GM12878 (cell line): ENCODE results near the gene ASMTL. TPM values are rescaled to one million over a fixed set of nuclear protein-coding genes. Genes with fewer than 3 reads are reported as not detected.

Experiments used
- polyA plus RNA-seq, 11 experiments: library from polyadenylated mRNA; depleted of rRNA in 4 of 11; unstranded in 6 of 11; stranded (reverse) in 5 of 11; fragments of >200 nt; fragmentation: Nextera tagmentation in 4 of 11; fragmentation: Illumina TruSeq in 1 of 11; extraction: Ambion mirVana in 4 of 11; extraction: Trizol in 1 of 11; gene quantifications; 1 replicate in 1 of 11; 2 replicates in 10 of 11; pipeline versions ENCODE4 v1.2.1 to v1.2.3, GENCODE V29; 2011 to 2016; ENCODE audit warnings: inconsistent platforms in 2 of 11, missing spikeins in 2 of 11, low read depth in 1 of 11
- total RNA-seq, 4 experiments: library from RNA; depleted of rRNA in 3 of 4; stranded (reverse); fragments of >200 nt in 3 of 4; fragmentation: Illumina TruSeq in 1 of 4; extraction: Trizol in 1 of 4; gene quantifications; 2 replicates each; pipeline versions ENCODE4 v1.2.1 to v1.2.3, GENCODE V29; 2013 to 2021

ASMTL gene
- total and polyA plus RNA-seq, 10 of the 15 experiments (the other 5 are each of a cell fraction or from before 2014, with no cell fraction given) = 1.6 to 51.9 (median 32.1) TPM

Other genes starting within 250 kb of the ASMTL start
- gene CRLF2, start 240.3 kb downstream of the ASMTL start, total RNA-seq (2014; rRNA removed) = 6.5 and 7.2 TPM in 2 replicates
- 4.9 and 5.1 TPM in 2 replicates for gene CRLF2, start 240.3 kb downstream of the ASMTL start, total RNA-seq (2014; rRNA removed; fragmentation: Illumina TruSeq; extraction: Trizol)
- gene CRLF2, start 240.3 kb downstream of the ASMTL start, total RNA-seq (2021) = 5.3 and 5.8 TPM in 2 replicates
- gene CRLF2, start 240.3 kb downstream of the ASMTL start, polyA plus RNA-seq (2011; rRNA removed) = 2.6 and 3.2 TPM in 2 replicates
- 4.1 and 4.3 TPM in 2 replicates for gene CRLF2, start 240.3 kb downstream of the ASMTL start, polyA plus RNA-seq (2014; fragmentation: Illumina TruSeq; extraction: Trizol)
- gene CRLF2, start 240.3 kb downstream of the ASMTL start, polyA plus RNA-seq (2014; fragmentation: Nextera tagmentation; extraction: Ambion mirVana) = 1 to 10 TPM; 2.7 to 3.0 TPM
- 6.4 and 6.8 TPM in 2 replicates for gene CRLF2, start 240.3 kb downstream of the ASMTL start, polyA plus RNA-seq (2014; rRNA removed)
- gene CRLF2, start 240.3 kb downstream of the ASMTL start, polyA plus RNA-seq (2016; fragmentation: Nextera tagmentation; extraction: Ambion mirVana) = 1 to 10 TPM; 3.9 to 5.1 TPM
- 0.40 TPM in 1 of 2 replicates, not detected in the other for gene CSF2RA, start 184.1 kb downstream of the ASMTL start, total RNA-seq (2014; rRNA removed)
- 0.31 and 0.46 TPM in 2 replicates for gene CSF2RA, start 184.1 kb downstream of the ASMTL start, total RNA-seq (2014; rRNA removed; fragmentation: Illumina TruSeq; extraction: Trizol)
- gene CSF2RA, start 184.1 kb downstream of the ASMTL start, total RNA-seq (2021) = 0.18 and 0.48 TPM in 2 replicates
- gene CSF2RA, start 184.1 kb downstream of the ASMTL start, polyA plus RNA-seq (2011; rRNA removed) = 0.16 TPM in 1 of 2 replicates, not detected in the other
- 0.21 and 1.4 TPM in 2 replicates for gene CSF2RA, start 184.1 kb downstream of the ASMTL start, polyA plus RNA-seq (2014; fragmentation: Illumina TruSeq; extraction: Trizol)
- gene CSF2RA, start 184.1 kb downstream of the ASMTL start, polyA plus RNA-seq (2014; fragmentation: Nextera tagmentation; extraction: Ambion mirVana) = under 1 TPM; 0.18 to 0.48 TPM
- gene CSF2RA, start 184.1 kb downstream of the ASMTL start, polyA plus RNA-seq (2014; rRNA removed) = 0.54 and 0.86 TPM in 2 replicates
- gene CSF2RA, start 184.1 kb downstream of the ASMTL start, polyA plus RNA-seq (2016; fragmentation: Nextera tagmentation; extraction: Ambion mirVana) = under 1 TPM in 1 of 2 experiments, not detected in 1; 0.57 TPM
- 28.0 and 28.1 TPM in 2 replicates for gene IL3RA, start 116.1 kb downstream of the ASMTL start, total RNA-seq (2014; rRNA removed)
- gene IL3RA, start 116.1 kb downstream of the ASMTL start, total RNA-seq (2014; rRNA removed; fragmentation: Illumina TruSeq; extraction: Trizol) = 14.1 and 14.3 TPM in 2 replicates
- 19.5 and 21.1 TPM in 2 replicates for gene IL3RA, start 116.1 kb downstream of the ASMTL start, total RNA-seq (2021)
- gene IL3RA, start 116.1 kb downstream of the ASMTL start, polyA plus RNA-seq (2011; rRNA removed) = 22.5 and 31.1 TPM in 2 replicates
- 15.0 and 23.5 TPM in 2 replicates for gene IL3RA, start 116.1 kb downstream of the ASMTL start, polyA plus RNA-seq (2014; fragmentation: Illumina TruSeq; extraction: Trizol)
- 1 to 10 TPM; 2.1 to 4.5 TPM for gene IL3RA, start 116.1 kb downstream of the ASMTL start, polyA plus RNA-seq (2014; fragmentation: Nextera tagmentation; extraction: Ambion mirVana)
- 22.9 and 25.4 TPM in 2 replicates for gene IL3RA, start 116.1 kb downstream of the ASMTL start, polyA plus RNA-seq (2014; rRNA removed)
- gene IL3RA, start 116.1 kb downstream of the ASMTL start, polyA plus RNA-seq (2016; fragmentation: Nextera tagmentation; extraction: Ambion mirVana) = 10 to 100 TPM; 14.7 to 16.4 TPM
- gene SLC25A6, start 60.8 kb downstream of the ASMTL start, total RNA-seq (2014; rRNA removed) = 225 and 293 TPM in 2 replicates
- 261 and 287 TPM in 2 replicates for gene SLC25A6, start 60.8 kb downstream of the ASMTL start, total RNA-seq (2014; rRNA removed; fragmentation: Illumina TruSeq; extraction: Trizol)
- 632 and 654 TPM in 2 replicates for gene SLC25A6, start 60.8 kb downstream of the ASMTL start, total RNA-seq (2021)
- gene SLC25A6, start 60.8 kb downstream of the ASMTL start, polyA plus RNA-seq (2011; rRNA removed) = 157 and 352 TPM in 2 replicates
- 34.2 and 187 TPM in 2 replicates for gene SLC25A6, start 60.8 kb downstream of the ASMTL start, polyA plus RNA-seq (2014; fragmentation: Illumina TruSeq; extraction: Trizol)
- 100 to 1,000 TPM in 1 of 2 experiments, 10 to 100 TPM in 1; 61.9 to 127 TPM for gene SLC25A6, start 60.8 kb downstream of the ASMTL start, polyA plus RNA-seq (2014; fragmentation: Nextera tagmentation; extraction: Ambion mirVana)
- 642 and 753 TPM in 2 replicates for gene SLC25A6, start 60.8 kb downstream of the ASMTL start, polyA plus RNA-seq (2014; rRNA removed)
- gene SLC25A6, start 60.8 kb downstream of the ASMTL start, polyA plus RNA-seq (2016; fragmentation: Nextera tagmentation; extraction: Ambion mirVana) = 100 to 1,000 TPM; 447 to 454 TPM
- gene P2RY8, start 84.3 kb upstream of the ASMTL start, total RNA-seq (2014; rRNA removed) = 34.0 and 44.7 TPM in 2 replicates
- gene P2RY8, start 84.3 kb upstream of the ASMTL start, total RNA-seq (2014; rRNA removed; fragmentation: Illumina TruSeq; extraction: Trizol) = 28.8 and 29.7 TPM in 2 replicates
- 61.3 and 61.8 TPM in 2 replicates for gene P2RY8, start 84.3 kb upstream of the ASMTL start, total RNA-seq (2021)
- gene P2RY8, start 84.3 kb upstream of the ASMTL start, polyA plus RNA-seq (2011; rRNA removed) = 20.4 and 31.1 TPM in 2 replicates
- 27.5 and 30.5 TPM in 2 replicates for gene P2RY8, start 84.3 kb upstream of the ASMTL start, polyA plus RNA-seq (2014; fragmentation: Illumina TruSeq; extraction: Trizol)
- gene P2RY8, start 84.3 kb upstream of the ASMTL start, polyA plus RNA-seq (2014; fragmentation: Nextera tagmentation; extraction: Ambion mirVana) = 1 to 10 TPM; 2.0 to 4.0 TPM
- gene P2RY8, start 84.3 kb upstream of the ASMTL start, polyA plus RNA-seq (2014; rRNA removed) = 41.8 and 49.0 TPM in 2 replicates
- gene P2RY8, start 84.3 kb upstream of the ASMTL start, polyA plus RNA-seq (2016; fragmentation: Nextera tagmentation; extraction: Ambion mirVana) = 10 to 100 TPM; 62.7 to 64.4 TPM
- 42.8 and 47.0 TPM in 2 replicates for gene AKAP17A, start 138.7 kb upstream of the ASMTL start, total RNA-seq (2014; rRNA removed)
- 14.3 and 16.1 TPM in 2 replicates for gene AKAP17A, start 138.7 kb upstream of the ASMTL start, total RNA-seq (2014; rRNA removed; fragmentation: Illumina TruSeq; extraction: Trizol)
- gene AKAP17A, start 138.7 kb upstream of the ASMTL start, total RNA-seq (2021) = 48.7 and 53.9 TPM in 2 replicates
- 16.4 and 24.7 TPM in 2 replicates for gene AKAP17A, start 138.7 kb upstream of the ASMTL start, polyA plus RNA-seq (2011; rRNA removed)
- gene AKAP17A, start 138.7 kb upstream of the ASMTL start, polyA plus RNA-seq (2014; fragmentation: Illumina TruSeq; extraction: Trizol) = 9.0 and 17.1 TPM in 2 replicates
- 1 to 10 TPM; 3.0 to 5.6 TPM for gene AKAP17A, start 138.7 kb upstream of the ASMTL start, polyA plus RNA-seq (2014; fragmentation: Nextera tagmentation; extraction: Ambion mirVana)
- 55.8 and 64.2 TPM in 2 replicates for gene AKAP17A, start 138.7 kb upstream of the ASMTL start, polyA plus RNA-seq (2014; rRNA removed)
- 10 to 100 TPM; 26.3 to 42.6 TPM for gene AKAP17A, start 138.7 kb upstream of the ASMTL start, polyA plus RNA-seq (2016; fragmentation: Nextera tagmentation; extraction: Ambion mirVana)
- not detected in 2 replicates for gene ASMT, start 162.2 kb upstream of the ASMTL start, total RNA-seq (2014; rRNA removed)
- not detected in 2 replicates for gene ASMT, start 162.2 kb upstream of the ASMTL start, total RNA-seq (2014; rRNA removed; fragmentation: Illumina TruSeq; extraction: Trizol)
- not detected in 2 replicates for gene ASMT, start 162.2 kb upstream of the ASMTL start, total RNA-seq (2021)
- not detected in 2 replicates for gene ASMT, start 162.2 kb upstream of the ASMTL start, polyA plus RNA-seq (2011; rRNA removed)
- 0.29 TPM in 1 of 2 replicates, not detected in the other for gene ASMT, start 162.2 kb upstream of the ASMTL start, polyA plus RNA-seq (2014; fragmentation: Illumina TruSeq; extraction: Trizol)
- gene ASMT, start 162.2 kb upstream of the ASMTL start, polyA plus RNA-seq (2014; fragmentation: Nextera tagmentation; extraction: Ambion mirVana) = under 1 TPM in 1 of 2 experiments, not detected in 1; 0.18 TPM
- 0.09 TPM in 1 of 2 replicates, not detected in the other for gene ASMT, start 162.2 kb upstream of the ASMTL start, polyA plus RNA-seq (2014; rRNA removed)
- gene ASMT, start 162.2 kb upstream of the ASMTL start, polyA plus RNA-seq (2016; fragmentation: Nextera tagmentation; extraction: Ambion mirVana) = not detected